DOHH2 (cell line): ENCODE results near the gene MIPOL1.

Experiments used
- CTCF ChIP-seq: fragments of 200-600 bp; sonication (generic); IDR thresholded peaks from one replicate; pipeline ENCODE4 v1.5.1; 2014; ENCODE audit warnings: antibody characterized with exemption, mild to moderate bottlenecking, low read depth, low read length; ENCODE audit not compliant: poor library complexity, severe bottlenecking
- EZH2phosphoT487 ChIP-seq: fragments of 200-600 bp; sonication (generic); IDR thresholded peaks from 2 replicates; pipeline ENCODE4 v1.6.1; 2017; ENCODE audit warnings: borderline replicate concordance, mild to moderate bottlenecking, antibody characterized with exemption, low read length, moderate library complexity, mixed read lengths

GRCh38 chr14:37596790-37597472, 399.2 kb downstream of the MIPOL1 start:
- TF ChIP-seq CTCF (no peak), EZH2phosphoT487 (no peak)
